Stimulated activated CD8-positive, alpha-beta memory T cell treated with anti-CD3 and anti-CD28 coated beads, Interleukin-7, amount 100 ng/mL, for 4 hours (primary cell): ENCODE data around the gene MTMR10.

ENCODE experiments used
- DNase-seq, 2 donors: peaks; one replicate each; pipeline ENCODE4 v3.0.0-alpha.2; 2020; ENCODE audit warnings: low read depth in 2 of 2

Gene MTMR10

DNA sequence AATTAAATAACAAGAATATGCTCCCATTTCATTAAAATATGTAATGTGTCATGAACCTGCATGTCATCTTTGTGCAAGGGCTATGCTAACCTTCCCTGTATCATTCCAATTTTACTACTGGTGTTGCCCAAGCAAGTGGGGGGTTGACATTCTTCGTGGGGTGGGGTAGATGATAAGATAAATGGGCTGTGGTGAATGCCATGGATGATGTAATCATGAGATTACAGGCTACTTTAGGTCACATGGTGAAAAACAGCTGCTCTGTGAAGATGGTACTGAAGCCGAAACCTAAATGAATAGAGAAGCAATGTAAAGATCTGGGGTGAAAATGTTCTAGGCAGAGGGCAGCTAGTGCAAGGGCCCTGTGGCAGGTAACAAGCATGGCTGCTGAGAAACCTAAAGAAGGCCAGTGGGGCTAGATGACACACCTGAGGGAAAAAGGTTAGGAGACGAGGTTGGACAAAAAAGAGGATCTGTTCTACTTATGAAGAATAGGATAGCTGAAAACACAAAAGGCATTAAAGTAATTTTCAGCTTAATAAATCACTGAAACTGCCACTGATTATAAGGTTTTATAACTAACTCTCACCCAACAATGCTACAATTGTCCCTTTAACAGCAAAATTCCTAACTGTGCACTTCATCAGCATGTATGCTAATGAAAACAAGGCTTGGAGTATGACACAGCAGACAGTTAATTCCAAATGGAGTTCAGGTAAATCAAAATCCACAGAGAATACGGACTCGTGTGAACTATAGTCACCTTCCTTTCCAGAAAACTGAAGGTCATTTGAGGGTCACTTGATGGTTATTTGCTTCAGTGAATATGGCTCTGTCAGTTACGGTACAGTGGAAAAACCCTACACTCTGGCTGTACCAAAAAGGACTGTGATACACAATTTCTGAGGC is 35.0 kb downstream of the MTMR10 start:
- no peak for DNase-seq

- no peak for DNase-seq
Measured at GRCh38 chr15:30954674-30955073, 36.8 kb downstream of the MTMR10 start.

GRCh38 chr15:30953731-30954378 is 37.6 kb downstream of the MTMR10 start:
- DNase-seq = no peak

DNA sequence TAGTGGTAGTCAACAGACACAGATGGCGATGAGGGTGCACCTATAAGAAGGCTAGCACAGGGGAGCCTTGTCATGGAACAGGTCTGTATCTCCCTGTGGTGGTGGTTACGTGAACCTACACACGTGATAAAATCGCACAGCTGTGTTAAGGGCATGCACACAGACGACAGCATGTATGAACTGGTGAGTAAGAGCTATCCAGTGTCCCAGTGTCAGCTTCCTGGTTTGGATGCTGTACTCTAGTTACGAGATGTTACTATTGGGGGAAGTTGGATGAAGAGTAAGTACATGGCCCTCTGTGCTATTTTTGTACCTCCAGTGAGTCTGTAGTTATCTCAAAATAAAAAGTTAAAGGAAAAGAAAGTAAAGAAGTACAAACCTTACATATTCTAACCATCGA is 38.2 kb downstream of the MTMR10 start:
- DNase-seq = no peak

GRCh38 chr15:30943654-30944335 is 47.6 kb downstream of the MTMR10 start:
- no peak for DNase-seq

- DNase-seq = no peak
Measured at GRCh38 chr15:30941520-30941919, 49.9 kb downstream of the MTMR10 start.

DNA sequence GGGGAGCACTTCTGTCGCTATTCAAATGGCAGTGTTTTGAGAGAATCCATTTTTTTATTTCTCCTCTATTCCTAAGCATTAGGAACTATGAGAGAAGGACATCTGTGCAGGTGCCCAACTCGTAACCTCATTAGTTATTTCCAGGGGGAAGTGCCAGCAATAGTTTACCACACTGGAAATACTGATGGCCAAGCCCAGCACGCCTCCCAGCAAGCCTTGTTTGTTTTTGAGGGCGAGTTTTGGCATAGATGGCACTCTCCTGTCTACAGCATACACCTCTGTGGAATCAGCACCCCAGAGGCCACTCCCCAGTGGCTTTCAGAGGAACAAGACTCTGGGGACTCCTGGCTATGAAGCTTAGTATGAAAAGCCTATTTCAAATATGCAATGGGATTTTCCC is 51.1 kb downstream of the MTMR10 start:
- DNase-seq = no peak

- DNase-seq = no peak
Measured at GRCh38 chr15:30939161-30939560, 52.3 kb downstream of the MTMR10 start.

DNA sequence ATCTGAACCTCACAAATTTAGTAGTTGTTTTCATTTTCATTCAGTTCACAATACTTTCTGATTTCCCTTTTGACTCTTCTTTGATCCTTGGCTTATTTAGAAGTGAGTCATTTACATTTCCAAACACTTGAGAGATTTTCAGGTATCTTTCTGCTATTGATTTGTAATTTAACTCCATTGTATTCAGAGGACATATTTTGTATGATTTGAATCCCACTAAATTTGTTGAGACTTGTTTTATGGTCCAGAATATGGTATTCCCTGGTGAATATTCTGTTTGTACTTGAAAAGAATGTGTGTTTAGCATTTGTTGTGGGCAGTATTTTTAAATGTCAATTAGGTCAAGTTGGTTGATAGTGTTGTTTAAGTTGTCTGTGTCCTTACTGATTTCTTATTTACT is 58.1 kb downstream of the MTMR10 start:
- no peak for DNase-seq

- DNase-seq = no peak
Measured at GRCh38 chr15:30930422-30930821, 61.0 kb downstream of the MTMR10 start.

GRCh38 chr15:30929982-30930381 is 61.4 kb downstream of the MTMR10 start:
- no peak for DNase-seq

GRCh38 chr15:30929064-30929669 is 62.3 kb downstream of the MTMR10 start:
- DNase-seq = no peak

DNA sequence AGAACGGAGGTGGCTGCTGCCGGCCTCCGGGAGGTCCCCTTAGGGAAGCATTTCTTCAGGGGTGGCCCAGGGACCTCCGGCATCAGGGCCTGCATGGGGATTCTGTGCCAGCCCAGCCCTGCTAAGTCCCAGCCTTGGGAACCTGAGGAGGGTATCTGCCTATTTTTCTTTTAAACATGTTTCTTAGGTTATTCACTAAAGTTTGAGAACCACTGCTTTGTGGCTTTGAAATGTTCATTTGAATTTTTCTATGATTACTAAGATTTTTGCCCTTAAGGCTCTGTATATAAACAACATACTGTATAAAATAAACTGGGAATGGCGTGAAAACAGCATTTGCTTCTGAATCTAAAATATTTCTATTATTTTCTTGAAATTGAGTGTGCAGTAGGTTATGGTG is 63.4 kb downstream of the MTMR10 start:
- no peak for DNase-seq

GRCh38 chr15:30927148-30927761 is 64.2 kb downstream of the MTMR10 start:
- no peak for DNase-seq

DNA sequence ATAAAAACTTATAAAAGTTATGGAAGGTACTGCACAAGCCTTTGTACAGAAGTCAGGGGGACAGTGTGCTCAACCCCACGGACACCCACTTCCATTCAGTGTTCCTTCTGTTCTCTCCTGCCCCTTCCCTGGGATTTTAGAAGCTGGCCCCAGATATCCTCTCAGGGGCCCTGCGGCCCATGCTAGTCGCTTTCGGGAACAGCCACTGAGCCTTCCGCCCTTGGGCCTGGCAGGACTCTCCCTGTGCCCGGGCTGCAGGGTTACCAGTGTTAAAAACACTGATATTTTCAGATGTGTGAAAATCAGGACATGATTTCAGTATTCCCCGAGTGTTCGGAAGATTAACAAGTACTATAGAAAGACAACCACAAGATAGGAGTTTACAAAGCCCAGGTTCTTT is 65.3 kb downstream of the MTMR10 start:
- DNase-seq = no peak

DNA sequence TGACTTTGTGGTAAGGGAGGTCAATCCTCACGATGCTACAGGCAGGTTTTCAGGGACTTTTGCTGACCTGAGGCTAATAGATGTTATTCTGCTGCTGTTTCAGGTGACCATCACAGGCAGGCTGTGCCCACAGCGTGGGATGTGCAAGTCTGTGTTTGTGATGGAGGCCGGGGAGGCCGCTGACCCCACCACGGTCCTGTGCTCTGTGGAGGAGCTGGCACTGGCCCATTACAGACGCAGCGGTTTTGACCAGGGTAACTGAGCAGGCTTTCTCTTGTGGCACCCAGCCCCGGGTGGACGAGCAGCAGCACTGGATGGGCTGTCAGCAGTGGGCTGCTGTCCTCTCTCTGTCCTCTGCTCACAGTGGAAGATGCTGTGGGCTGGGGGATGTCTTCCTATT is 65.7 kb downstream of the MTMR10 start:
- DNase-seq = no peak

- no peak for DNase-seq
Measured at GRCh38 chr15:30924353-30924752, 67.1 kb downstream of the MTMR10 start.

DNA sequence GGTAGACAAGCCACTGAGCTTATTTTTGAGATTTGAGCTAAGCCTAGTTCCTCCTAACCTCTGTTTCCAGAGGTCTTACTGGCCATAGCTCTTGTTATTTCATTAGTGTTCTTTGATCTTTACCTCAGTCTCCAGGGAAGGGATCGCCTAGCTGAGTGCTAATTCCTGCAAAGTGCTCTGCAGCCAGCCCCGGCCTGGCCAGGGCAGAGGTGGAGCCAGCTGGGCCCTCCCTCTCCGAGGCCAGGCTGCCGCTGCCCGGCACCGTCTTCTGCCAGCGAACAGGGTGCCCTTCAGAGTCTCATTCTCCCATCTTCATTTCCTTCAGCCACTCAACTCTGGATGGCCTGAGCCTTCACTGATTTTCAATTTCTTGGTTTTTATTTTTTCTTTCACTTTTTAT is 68.0 kb downstream of the MTMR10 start:
- no peak for DNase-seq

DNA sequence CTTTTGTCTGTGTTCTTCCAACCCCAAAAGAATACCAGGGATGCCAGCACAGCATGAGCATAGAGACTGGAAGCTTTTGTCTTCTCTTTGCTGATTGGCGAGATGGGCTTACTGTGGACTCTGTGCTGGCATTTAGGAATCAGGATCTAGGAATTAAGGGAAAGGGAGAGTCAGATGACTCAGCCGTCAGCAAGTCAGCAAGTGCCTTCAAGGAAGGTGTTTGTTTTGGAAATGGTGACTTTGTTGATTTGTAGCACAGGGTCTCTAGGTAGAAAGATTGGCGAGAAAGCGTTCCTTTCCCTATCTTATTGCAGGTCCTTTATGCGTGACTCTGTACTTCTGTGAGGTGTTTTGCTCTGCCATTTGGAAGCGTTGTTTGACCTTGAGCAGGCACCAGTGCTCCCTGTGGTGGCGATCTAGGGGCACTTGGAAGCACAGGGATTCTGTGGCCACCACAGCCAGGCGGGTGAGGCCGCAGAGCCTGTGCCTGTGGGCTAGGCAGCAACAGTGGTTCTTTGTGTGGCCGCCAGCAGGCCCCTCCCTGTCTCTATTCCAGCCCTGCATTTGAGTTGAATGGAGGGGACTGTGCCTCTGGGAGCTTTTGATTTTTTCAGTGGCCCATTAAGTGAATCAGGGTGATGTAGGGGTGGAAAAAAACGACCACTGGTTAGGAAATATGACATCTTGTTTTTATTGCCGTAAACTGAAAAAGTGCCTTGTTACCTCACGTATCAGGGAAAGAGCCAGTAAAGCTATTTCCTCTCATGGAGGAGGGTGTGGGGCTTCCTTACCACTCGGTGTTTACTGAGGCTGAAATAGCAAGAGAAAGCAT is 68.7 kb downstream of the MTMR10 start:
- no peak for DNase-seq

DNA sequence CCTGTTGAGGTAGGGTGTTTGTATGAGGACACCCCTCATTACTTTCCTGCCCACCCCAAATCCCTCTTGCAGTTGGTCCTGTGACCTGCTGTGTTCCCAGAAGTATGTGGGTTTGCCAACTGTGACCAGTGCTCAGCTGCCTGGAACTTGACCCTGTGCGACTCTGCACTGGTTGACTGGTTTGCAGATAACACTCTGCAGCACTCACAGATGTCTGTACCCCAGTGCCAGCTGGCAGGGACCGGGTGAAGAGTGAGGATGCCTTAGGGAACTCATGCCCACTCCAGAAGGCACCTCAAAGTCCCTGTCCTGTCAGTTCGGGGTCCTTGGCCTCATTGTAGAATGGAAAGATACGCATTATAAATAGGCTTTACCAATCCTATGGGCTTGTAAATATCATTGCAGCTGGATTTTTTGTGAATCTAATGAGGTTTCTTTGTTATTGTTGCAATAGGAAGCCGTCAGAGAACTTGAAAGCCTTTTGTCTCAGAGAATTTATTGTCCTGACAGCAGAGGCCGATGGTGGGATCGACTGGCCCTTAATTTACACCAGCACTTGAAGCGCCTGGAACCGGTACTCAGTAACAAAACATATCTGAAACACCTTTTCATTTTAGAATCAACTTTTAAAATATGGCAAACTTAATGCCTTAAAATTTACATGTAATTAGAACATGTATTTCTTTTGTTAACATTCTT is 69.5 kb downstream of the MTMR10 start:
- DNase-seq = no peak
